NCI-H187 (cell line): ENCODE data around the gene SPRTN.
A peak's percentile ranks its signal among the peaks of the same experiment; 100 is the strongest.
"Not testable (repeated sequence)": the region's sequence is repeated elsewhere in the genome, so short reads cannot be mapped to it uniquely, and the experiment has no call there.

Experiments used
- DNase-seq, 2 experiments: peaks; one replicate each; lab custom pipeline; 2025; lab: John Stamatoyannopoulos, UW

Gene SPRTN

GRCh38 chr1:231335663-231336602 lies 2.2 kb upstream of the SPRTN start:
- no peak for DNase-seq

- no peak for DNase-seq
Measured at GRCh38 chr1:231337043-231337471, 1.0 kb upstream of the SPRTN start.

DNA sequence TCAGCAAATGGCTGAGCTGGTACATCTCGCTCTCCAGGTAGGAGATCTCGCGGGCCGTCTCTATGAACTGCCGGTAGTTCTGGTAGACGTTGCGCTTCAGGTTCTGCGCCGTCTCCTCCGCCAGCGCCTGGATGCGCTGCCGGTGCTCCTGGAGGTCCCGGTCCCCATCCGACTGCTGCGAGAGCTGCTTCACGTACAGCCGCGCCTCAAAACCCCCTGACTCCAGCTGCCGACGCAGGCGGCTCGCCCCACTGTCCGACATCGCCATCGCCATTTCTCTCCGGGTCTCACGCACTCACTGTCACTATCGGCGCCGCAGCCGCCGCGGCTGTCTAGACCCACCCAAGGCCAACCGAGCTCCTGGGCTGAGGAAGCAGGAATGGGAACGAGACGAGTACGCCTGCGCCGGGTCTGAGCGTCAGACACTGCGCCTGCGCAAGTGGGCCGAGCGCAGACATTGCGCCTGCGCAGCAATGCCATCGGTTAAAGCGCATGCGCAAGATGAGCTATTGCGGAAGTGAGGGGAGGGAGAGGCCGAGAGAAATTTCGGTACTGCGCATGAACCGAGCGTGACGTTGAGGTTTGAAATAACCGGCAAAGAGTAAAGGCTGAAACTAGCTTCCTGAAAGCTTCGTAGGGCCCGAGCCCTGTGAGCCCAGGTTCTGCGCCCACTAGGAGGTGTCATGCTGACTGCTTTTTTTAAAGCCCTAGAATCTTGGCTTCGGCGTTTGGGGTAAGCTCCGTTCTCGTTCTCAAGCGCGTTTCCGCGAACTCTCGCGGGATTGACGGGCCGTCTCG lies 422 bp upstream of the SPRTN start, which contains the start of gene EXOC8:
Gene EXOC8, minus strand, starts transcription at position 381 of the 798 bp plus-strand sequence. Its CDS starts 107 bp downstream, at position 274.
- DNase-seq, result peak; percentile 75 to 95

- no peak for DNase-seq
Measured at GRCh38 chr1:231340328-231341013, 2.4 kb downstream of the SPRTN start.

- no peak for DNase-seq
Measured at GRCh38 chr1:231347961-231348360, 9.9 kb downstream of the SPRTN start.

GRCh38 chr1:231348442-231348841 lies 10.3 kb downstream of the SPRTN start:
- DNase-seq, result no peak

- not testable (repeated sequence) for DNase-seq
Measured at GRCh38 chr1:231348856-231349255, 10.8 kb downstream of the SPRTN start.

DNA sequence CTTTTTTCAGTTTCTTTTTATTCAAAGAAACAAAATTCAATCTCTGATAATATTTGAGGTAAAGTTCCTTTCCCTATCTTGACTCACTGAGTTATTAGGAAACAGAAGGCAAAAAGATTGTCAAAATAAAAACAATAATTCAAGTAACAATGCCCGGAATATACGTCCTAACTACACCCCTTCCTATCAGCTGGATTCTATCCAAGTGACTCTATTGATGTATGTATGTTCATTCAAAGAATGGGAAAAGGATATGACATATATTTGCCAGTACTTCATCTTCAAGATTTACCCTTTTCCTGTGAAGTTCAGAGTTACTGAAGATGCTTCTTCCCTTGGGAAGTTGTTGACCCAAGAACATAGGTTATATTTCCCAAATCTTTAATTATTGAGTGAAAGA lies 13.7 kb downstream of the SPRTN start:
- no peak for DNase-seq

GRCh38 chr1:231353086-231353485 lies 15.0 kb downstream of the SPRTN start:
- no peak for DNase-seq

GRCh38 chr1:231354330-231355020 lies 16.4 kb downstream of the SPRTN start:
- DNase-seq, result no peak

DNA sequence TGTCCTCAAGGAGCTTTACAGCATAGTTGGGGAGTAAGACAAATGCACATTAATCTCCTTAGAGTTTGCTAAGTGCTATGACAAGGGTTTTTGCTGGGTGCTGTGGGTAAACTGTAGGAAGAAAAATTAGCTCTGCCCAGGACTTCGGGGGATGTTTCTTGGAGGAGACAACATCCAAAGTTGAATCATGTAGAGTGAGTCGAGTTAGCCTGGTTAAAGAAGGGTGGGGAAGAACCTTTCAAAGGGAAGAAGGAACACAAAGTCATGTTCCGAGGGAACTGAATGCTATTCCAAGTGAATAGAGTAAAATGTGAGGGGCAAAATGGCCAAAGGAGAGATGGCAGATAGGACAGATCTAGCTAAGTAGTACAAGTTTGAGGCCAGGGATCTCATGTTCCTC lies 17.1 kb downstream of the SPRTN start:
- DNase-seq, result no peak

- no peak for DNase-seq
Measured at GRCh38 chr1:231357187-231357772, 19.2 kb downstream of the SPRTN start.

DNA sequence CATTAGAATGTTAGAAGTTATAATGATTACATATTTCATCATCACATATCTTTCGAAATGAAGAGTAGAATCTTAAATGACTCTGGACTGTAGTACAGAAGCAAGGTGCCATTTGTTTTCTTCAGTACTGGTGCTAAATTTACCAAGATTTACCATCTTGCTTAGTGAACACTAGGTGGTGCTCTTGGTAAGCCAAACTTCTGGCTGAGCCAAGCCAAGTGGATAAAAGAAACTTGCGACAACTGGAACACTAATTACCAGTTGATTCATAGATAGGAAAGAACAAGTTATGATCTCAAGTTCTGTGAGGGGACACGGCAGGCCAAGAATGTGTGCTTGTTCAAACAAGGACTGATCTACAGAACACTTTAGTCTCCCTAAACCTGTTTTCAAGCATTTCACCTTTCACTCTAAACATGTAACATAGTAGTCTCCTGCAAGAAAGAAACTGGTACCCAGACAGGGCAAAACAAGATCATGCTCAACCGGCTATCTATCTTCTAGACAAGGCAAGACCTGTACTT lies 19.8 kb downstream of the SPRTN start:
- no peak for DNase-seq

- no peak for DNase-seq
Measured at GRCh38 chr1:231359113-231359512, 21.0 kb downstream of the SPRTN start.

- DNase-seq, result no peak
Measured at GRCh38 chr1:231362325-231362724, 24.2 kb downstream of the SPRTN start.

DNA sequence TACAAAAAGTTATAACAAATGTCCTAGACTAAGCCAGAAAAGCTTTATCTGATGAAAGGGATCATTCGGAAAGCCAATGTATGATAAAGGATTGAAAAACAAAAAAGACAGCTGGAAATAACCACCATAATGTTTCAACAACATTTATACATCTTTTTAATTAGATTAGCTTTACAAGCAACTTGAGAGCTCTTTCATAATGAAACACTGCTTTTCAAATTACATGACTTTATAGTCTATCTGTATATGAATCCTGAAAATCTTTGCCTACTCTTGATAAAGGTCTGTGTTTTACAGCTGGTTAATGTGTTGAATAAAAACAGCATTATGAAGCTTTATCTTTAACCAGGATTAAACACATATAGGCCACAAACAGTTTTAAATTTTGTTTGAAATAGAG lies 25.5 kb downstream of the SPRTN start:
- DNase-seq, result no peak

- DNase-seq, result no peak
Measured at GRCh38 chr1:231364192-231364591, 26.1 kb downstream of the SPRTN start.

GRCh38 chr1:231369282-231369681 lies 31.2 kb downstream of the SPRTN start:
- no peak for DNase-seq

DNA sequence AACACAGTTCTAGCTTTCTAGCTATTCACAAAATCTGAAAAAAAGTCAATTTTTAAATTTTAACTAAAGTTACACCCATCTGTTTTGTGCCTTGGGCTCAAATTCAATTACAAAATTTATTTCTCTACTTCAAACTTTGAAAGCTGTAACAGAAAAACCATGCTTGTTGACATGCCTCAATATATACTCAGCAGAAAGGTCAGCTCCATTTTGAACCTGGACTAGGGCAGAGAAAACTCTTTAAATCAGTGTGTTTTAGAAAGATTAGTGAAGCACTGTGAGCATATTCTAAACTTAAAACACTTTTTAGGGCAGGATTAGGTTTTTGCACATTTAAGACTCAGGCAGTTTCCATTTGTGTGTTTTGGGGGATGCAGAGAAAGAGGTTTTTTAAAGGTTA lies 34.4 kb downstream of the SPRTN start:
- DNase-seq, result no peak

GRCh38 chr1:231374394-231374793 lies 36.3 kb downstream of the SPRTN start:
- no peak for DNase-seq

GRCh38 chr1:231376101-231376500 lies 38.0 kb downstream of the SPRTN start:
- DNase-seq, result no peak
